Glutamatergic neuron (in vitro differentiated cells): ENCODE measurements around the gene TAS2R41. TPM values are rescaled to one million over a fixed set of nuclear protein-coding genes. Genes with fewer than 3 reads are reported as not detected.

Source experiments
- DNase-seq: peaks from one replicate; pipeline ENCODE4 v3.0.0; 2022
- H3K27ac Mint-ChIP-seq: one replicate; pipeline ENCODE4 v1.8.0; 2020; ENCODE audit warnings: mild to moderate bottlenecking, mixed read lengths, inconsistent platforms; ENCODE audit not compliant: unreplicated experiment
- H3K27me3 Mint-ChIP-seq: one replicate; pipeline ENCODE4 v1.8.0; 2020; ENCODE audit warnings: mild to moderate bottlenecking, moderate library complexity, mixed read lengths, inconsistent platforms; ENCODE audit not compliant: unreplicated experiment
- H3K36me3 Mint-ChIP-seq: one replicate; pipeline ENCODE4 v1.8.0; 2020; ENCODE audit warnings: mild to moderate bottlenecking, mixed read lengths, inconsistent platforms; ENCODE audit not compliant: unreplicated experiment
- H3K4me1 Mint-ChIP-seq: one replicate; pipeline ENCODE4 v1.8.0; 2020; ENCODE audit warnings: mild to moderate bottlenecking, low read depth, mixed read lengths, inconsistent platforms; ENCODE audit not compliant: unreplicated experiment
- H3K4me3 Mint-ChIP-seq: one replicate; pipeline ENCODE4 v1.8.0; 2020; ENCODE audit warnings: mild to moderate bottlenecking, mixed read lengths, inconsistent platforms; ENCODE audit not compliant: unreplicated experiment
- H3K9me3 Mint-ChIP-seq: one replicate; pipeline ENCODE4 v1.8.0; 2020; ENCODE audit warnings: mild to moderate bottlenecking, moderate library complexity, mixed read lengths, inconsistent platforms; ENCODE audit not compliant: unreplicated experiment
- CTCF ChIP-seq: fragments of 200-600 bp; sonication (generic); IDR thresholded peaks from one replicate; pipeline ENCODE4 v1.5.0; 2021; ENCODE audit not compliant: partially characterized antibody, unreplicated experiment
- total RNA-seq: library from RNA; stranded (reverse); fragmentation: NEBNext Ultra II Directional; extraction: Animal tissue kit (Norgen Biotek cat#: 25700); gene quantifications from one replicate; pipeline ENCODE4 v1.2.1, GENCODE V29; 2021; ENCODE audit not compliant: unreplicated experiment

TAS2R41 gene
- total RNA-seq, 1 donor from 2014 or later: not detected

- Mint-ChIP-seq H3K9me3 (no peaks in the 10 kb centered on the region), H3K36me3 (no peaks in the 10 kb centered on the region), H3K27ac (no peak overlapping the region), H3K4me3 (no peak overlapping the region), H3K4me1 (no peaks in the 10 kb centered on the region), H3K27me3 (no peaks in the 10 kb centered on the region)
- DNase-seq: no peak
- no peak for TF ChIP-seq CTCF
Measured at GRCh38 chr7:143499246-143499645, 21.6 kb downstream of the TAS2R41 start.

DNA sequence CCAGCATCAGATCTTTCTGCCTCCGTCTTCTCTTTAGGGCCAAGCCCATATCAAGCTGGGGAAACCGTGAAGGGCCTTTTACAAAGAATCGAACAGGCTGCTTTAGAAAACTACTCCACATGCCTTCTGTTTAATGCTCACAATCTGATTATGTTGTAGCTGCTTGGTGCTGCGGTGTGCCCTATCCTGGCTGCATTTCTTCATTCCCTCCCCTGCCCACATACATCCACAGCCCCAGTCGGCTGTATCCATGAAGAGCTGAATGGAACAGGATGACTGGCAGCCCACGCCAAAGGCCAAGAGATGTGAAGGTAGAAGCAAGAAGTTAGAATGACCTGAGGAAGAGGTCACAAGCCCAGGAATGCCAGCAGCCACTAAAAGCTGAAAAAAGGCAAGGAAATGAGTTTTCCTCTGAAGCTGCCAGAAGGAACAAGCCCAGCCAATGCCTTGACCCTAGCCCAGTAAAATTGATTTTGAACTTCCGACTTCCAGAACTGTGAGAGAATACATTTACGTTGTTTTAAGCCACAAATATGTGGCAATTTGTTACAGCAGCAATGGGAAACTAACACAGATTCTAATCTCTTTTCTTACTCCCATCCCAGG lies 22.2 kb downstream of the TAS2R41 start:
- Mint-ChIP-seq H3K27ac (no peak overlapping the region), H3K9me3 (no peaks in the 10 kb centered on the region), H3K4me3 (no peak overlapping the region), H3K27me3 (no peaks in the 10 kb centered on the region), H3K4me1 (no peaks in the 10 kb centered on the region), H3K36me3 (no peaks in the 10 kb centered on the region)
- no peak for DNase-seq
- no peak for TF ChIP-seq CTCF

DNA sequence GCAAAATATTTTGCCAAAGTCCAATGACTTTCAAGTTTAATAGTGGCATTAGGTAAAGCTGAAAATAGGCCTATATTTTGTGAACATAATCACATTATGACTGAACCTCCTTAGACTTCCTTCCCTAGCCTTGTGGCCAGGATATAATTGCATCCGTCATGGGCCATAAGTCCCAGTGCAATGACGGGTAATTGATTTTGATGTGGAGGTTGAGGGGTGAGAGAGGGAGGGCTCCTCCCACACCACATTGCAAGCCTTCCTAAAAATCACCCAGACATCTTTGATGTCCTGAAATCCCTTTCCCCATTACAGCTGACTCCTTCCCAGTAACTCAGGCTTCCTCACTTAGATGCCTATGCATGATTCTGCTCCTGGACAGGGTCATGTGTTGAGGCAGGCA lies 25.6 kb downstream of the TAS2R41 start:
- no peak for DNase-seq
- Mint-ChIP-seq H3K4me1 (no peaks in the 10 kb centered on the region), H3K27me3 (no peaks in the 10 kb centered on the region), H3K36me3 (no peaks in the 10 kb centered on the region), H3K9me3 (no peaks in the 10 kb centered on the region), H3K4me3 (no peak overlapping the region), H3K27ac (no peak overlapping the region)
- no peak for TF ChIP-seq CTCF

GRCh38 chr7:143504215-143504936 lies 26.7 kb downstream of the TAS2R41 start:
- Mint-ChIP-seq H3K36me3 (no peaks in the 10 kb centered on the region), H3K4me1 (no peaks in the 10 kb centered on the region), H3K27me3 (no peaks in the 10 kb centered on the region), H3K27ac (no peak overlapping the region), H3K9me3 (no peaks in the 10 kb centered on the region), H3K4me3 (no peak overlapping the region)
- DNase-seq: no peak
- no peak for TF ChIP-seq CTCF

DNA sequence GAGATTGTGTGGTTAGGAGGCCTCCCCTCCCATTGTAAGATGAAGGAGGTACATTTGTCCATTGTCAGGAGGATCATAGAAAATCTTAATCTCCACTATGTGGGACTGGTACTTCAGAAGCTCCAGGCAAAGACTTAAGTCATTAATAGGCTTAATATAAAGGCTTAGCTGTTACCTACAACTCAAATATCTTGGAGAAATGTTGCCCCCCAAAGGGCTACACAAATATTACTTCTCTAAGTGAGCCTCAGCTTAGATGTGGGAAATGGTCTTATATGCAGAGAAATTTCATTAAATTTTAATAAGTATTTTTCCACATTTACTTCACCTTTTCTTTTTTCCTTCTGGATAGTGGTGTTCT lies 27.2 kb downstream of the TAS2R41 start:
- no peaks in the 10 kb centered on the region for H3K27me3 Mint-ChIP-seq
- no peak overlapping the region for H3K4me3 Mint-ChIP-seq
- no peaks in the 10 kb centered on the region for H3K9me3 Mint-ChIP-seq
- H3K36me3 Mint-ChIP-seq: no peaks in the 10 kb centered on the region
- H3K27ac Mint-ChIP-seq: no peak overlapping the region
- no peak for DNase-seq
- no peaks in the 10 kb centered on the region for H3K4me1 Mint-ChIP-seq
- no peak for TF ChIP-seq CTCF
